WTC11 (cell line): Measurements from ENCODE around the gene EIF1AD. TPM values are rescaled to one million over a fixed set of nuclear protein-coding genes. Genes with fewer than 3 reads are reported as not detected.

ENCODE experiments used
- ATAC-seq: fragments of 200-7000 bp; cut with Tn5 transposase; 2 replicates; pipeline ENCODE4 v1.10.0; 2021; ENCODE audit warnings: mild to moderate bottlenecking, moderate library complexity
- CTCF ChIA-PET: fragments of 300-600 bp; sonication (Branson Sonifier 250); formaldehyde crosslinking; loops from one replicate; lab custom pipeline; 2021; ENCODE audit warnings: antibody characterized with exemption; lab: Charles Lee
- POLR2A ChIA-PET: fragments of 350-600 bp; sonication (Branson Sonifier 250); formaldehyde crosslinking; loops from one replicate; lab custom pipeline; 2021; ENCODE audit warnings: antibody characterized with exemption; lab: Charles Lee
- DNase-seq: peaks from one replicate; pipeline ENCODE4 v3.0.0; 2021; ENCODE audit warnings: low spot score
- H3K27ac Mint-ChIP-seq: 2 replicates; pipeline ENCODE4 v1.8.0; 2021; ENCODE audit warnings: mixed read lengths
- H3K27me3 Mint-ChIP-seq: 2 replicates; pipeline ENCODE4 v1.8.0; 2021; ENCODE audit warnings: low read depth, mild to moderate bottlenecking, moderate library complexity, mixed read lengths
- H3K36me3 Mint-ChIP-seq: 2 replicates; pipeline ENCODE4 v1.8.0; 2021; ENCODE audit warnings: mixed read lengths
- H3K4me1 Mint-ChIP-seq: 2 replicates; pipeline ENCODE4 v1.8.0; 2022; ENCODE audit warnings: mixed read lengths
- H3K4me3 Mint-ChIP-seq: 2 replicates; pipeline ENCODE4 v1.8.0; 2021; ENCODE audit warnings: mild to moderate bottlenecking, moderate library complexity, mixed read lengths
- H3K9me3 Mint-ChIP-seq: 2 replicates; pipeline ENCODE4 v1.8.0; 2021; ENCODE audit warnings: mixed read lengths
- ESRRA ChIP-seq: sonication (generic); formaldehyde crosslinking; IDR thresholded peaks from 2 replicates; pipeline ENCODE4 v1.8.1; 2022; ENCODE audit warnings: mild to moderate bottlenecking, missing genetic modification reagents, borderline replicate concordance
- JUN ChIP-seq: sonication (generic); formaldehyde crosslinking; IDR thresholded peaks from 2 replicates; pipeline ENCODE4 v1.8.0; 2023; ENCODE audit warnings: mild to moderate bottlenecking, missing genetic modification reagents
- NR1H2 ChIP-seq: sonication (generic); formaldehyde crosslinking; IDR thresholded peaks from 2 replicates; pipeline ENCODE4 v1.9.0; 2021; ENCODE audit warnings: mild to moderate bottlenecking, moderate library complexity, missing genetic modification reagents
- OVOL2 ChIP-seq: fragments of 250-450 bp; sonication (Bioruptor Pico); IDR thresholded peaks from 2 replicates; pipeline ENCODE4 v1.9.0; 2021; ENCODE audit warnings: mild to moderate bottlenecking, borderline replicate concordance
- SOX15 ChIP-seq: fragments of 250-450 bp; sonication (Bioruptor Pico); IDR thresholded peaks from 2 replicates; pipeline ENCODE4 v1.9.0; 2021; ENCODE audit warnings: mild to moderate bottlenecking
- ZNF219 ChIP-seq: sonication (generic); formaldehyde crosslinking; IDR thresholded peaks from 2 replicates; pipeline ENCODE4 v1.8.0; 2023; ENCODE audit warnings: missing genetic modification reagents, mild to moderate bottlenecking, borderline replicate concordance
- ZNF263 ChIP-seq: sonication (generic); formaldehyde crosslinking; IDR thresholded peaks from 2 replicates; pipeline ENCODE4 v1.8.1; 2022; ENCODE audit warnings: low read depth, mild to moderate bottlenecking, moderate library complexity, missing genetic modification reagents
- total RNA-seq: library from RNA; stranded (reverse); gene quantifications from 3 replicates; pipeline ENCODE4 v1.2.3, GENCODE V29; 2021
- TF ChIP-seq, protein P1 (sequence below): sonication (generic); formaldehyde crosslinking; IDR thresholded peaks from 2 replicates; pipeline ENCODE4 v1.8.0; 2022; ENCODE audit warnings: missing genetic modification reagents
- TF ChIP-seq, protein P2 (sequence below): sonication (generic); formaldehyde crosslinking; IDR thresholded peaks from 2 replicates; pipeline ENCODE4 v1.8.0; 2023; ENCODE audit warnings: missing genetic modification reagents, mild to moderate bottlenecking, borderline replicate concordance
- TF ChIP-seq, protein P3 (sequence below): sonication (generic); formaldehyde crosslinking; IDR thresholded peaks from 2 replicates; pipeline ENCODE4 v1.8.1; 2022; ENCODE audit warnings: mild to moderate bottlenecking, missing genetic modification reagents, moderate library complexity, borderline replicate concordance
- TF ChIP-seq, protein P4 (sequence below): sonication (generic); formaldehyde crosslinking; IDR thresholded peaks from 2 replicates; pipeline ENCODE4 v1.8.0; 2022; ENCODE audit warnings: mild to moderate bottlenecking, missing genetic modification reagents
- TF ChIP-seq, protein P5 (sequence below): sonication (generic); formaldehyde crosslinking; IDR thresholded peaks from 2 replicates; pipeline ENCODE4 v1.8.1; 2023; ENCODE audit warnings: mild to moderate bottlenecking, missing genetic modification reagents

Gene EIF1AD
- total RNA-seq, 1 experiment from 2014 or later, result 37.6 TPM

DNA sequence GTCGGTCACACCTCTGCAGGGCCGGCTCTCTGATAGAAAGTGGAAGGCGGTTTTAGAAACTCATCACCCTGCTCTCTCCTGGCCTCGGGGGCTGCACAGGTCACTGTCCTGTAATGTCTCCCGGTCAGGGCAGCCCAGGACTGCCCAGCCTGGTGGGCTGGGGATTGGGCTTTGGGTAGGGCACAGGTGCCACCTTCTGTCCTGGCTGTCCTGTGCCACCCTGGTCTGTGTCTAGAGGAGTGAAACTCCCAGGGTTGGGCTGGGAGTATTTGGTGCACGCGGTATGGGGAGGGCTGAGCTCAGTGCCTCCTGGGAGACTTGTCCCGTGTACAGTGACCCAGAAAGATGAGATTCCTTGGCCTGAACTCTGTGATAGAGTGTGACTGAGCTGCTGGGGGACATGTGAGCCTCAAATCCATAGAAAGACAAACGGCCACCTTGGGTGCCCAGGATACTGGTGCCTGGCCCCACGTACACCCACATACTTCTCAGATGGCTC is 22.6 kb downstream of the EIF1AD start:
- ChIA-PET CTCF (interaction anchor here (0.6 to 1.8 kb wide), 4 partner anchors 89 to 120 kb away, joined by 3 to 4 read pairs (median 4); partner anchors contain the start of genes CCDC85B and FIBP), POLR2A (no interaction called here)
- H3K4me1 Mint-ChIP-seq, result no peaks in the 10 kb centered on the region
- ATAC-seq, result no peak
- no peaks in the 10 kb centered on the region for H3K9me3 Mint-ChIP-seq
- no peak overlapping the region for H3K27ac Mint-ChIP-seq
- H3K27me3 Mint-ChIP-seq, result no peaks in the 10 kb centered on the region
- peaks cover 25% of the 10 kb centered on the region for H3K36me3 Mint-ChIP-seq
- H3K4me3 Mint-ChIP-seq, result no peak overlapping the region
- DNase-seq, result no peak
- TF ChIP-seq JUN (CRISPR knock-in tag) (no peak), ZNF263 (CRISPR knock-in tag) (no peak), NR1H2 (no peak), ZNF219 (CRISPR knock-in tag) (no peak), ESRRA (CRISPR knock-in tag) (no peak), SOX15 (CRISPR knock-in tag) (no peak), OVOL2 (CRISPR knock-in tag) (no peak)
- TF ChIP-seq, protein P1, sequence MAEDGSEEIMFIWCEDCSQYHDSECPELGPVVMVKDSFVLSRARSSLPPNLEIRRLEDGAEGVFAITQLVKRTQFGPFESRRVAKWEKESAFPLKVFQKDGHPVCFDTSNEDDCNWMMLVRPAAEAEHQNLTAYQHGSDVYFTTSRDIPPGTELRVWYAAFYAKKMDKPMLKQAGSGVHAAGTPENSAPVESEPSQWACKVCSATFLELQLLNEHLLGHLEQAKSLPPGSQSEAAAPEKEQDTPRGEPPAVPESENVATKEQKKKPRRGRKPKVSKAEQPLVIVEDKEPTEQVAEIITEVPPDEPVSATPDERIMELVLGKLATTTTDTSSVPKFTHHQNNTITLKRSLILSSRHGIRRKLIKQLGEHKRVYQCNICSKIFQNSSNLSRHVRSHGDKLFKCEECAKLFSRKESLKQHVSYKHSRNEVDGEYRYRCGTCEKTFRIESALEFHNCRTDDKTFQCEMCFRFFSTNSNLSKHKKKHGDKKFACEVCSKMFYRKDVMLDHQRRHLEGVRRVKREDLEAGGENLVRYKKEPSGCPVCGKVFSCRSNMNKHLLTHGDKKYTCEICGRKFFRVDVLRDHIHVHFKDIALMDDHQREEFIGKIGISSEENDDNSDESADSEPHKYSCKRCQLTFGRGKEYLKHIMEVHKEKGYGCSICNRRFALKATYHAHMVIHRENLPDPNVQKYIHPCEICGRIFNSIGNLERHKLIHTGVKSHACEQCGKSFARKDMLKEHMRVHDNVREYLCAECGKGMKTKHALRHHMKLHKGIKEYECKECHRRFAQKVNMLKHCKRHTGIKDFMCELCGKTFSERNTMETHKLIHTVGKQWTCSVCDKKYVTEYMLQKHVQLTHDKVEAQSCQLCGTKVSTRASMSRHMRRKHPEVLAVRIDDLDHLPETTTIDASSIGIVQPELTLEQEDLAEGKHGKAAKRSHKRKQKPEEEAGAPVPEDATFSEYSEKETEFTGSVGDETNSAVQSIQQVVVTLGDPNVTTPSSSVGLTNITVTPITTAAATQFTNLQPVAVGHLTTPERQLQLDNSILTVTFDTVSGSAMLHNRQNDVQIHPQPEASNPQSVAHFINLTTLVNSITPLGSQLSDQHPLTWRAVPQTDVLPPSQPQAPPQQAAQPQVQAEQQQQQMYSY (CRISPR knock-in tag), result no peak
- TF ChIP-seq, protein P2, sequence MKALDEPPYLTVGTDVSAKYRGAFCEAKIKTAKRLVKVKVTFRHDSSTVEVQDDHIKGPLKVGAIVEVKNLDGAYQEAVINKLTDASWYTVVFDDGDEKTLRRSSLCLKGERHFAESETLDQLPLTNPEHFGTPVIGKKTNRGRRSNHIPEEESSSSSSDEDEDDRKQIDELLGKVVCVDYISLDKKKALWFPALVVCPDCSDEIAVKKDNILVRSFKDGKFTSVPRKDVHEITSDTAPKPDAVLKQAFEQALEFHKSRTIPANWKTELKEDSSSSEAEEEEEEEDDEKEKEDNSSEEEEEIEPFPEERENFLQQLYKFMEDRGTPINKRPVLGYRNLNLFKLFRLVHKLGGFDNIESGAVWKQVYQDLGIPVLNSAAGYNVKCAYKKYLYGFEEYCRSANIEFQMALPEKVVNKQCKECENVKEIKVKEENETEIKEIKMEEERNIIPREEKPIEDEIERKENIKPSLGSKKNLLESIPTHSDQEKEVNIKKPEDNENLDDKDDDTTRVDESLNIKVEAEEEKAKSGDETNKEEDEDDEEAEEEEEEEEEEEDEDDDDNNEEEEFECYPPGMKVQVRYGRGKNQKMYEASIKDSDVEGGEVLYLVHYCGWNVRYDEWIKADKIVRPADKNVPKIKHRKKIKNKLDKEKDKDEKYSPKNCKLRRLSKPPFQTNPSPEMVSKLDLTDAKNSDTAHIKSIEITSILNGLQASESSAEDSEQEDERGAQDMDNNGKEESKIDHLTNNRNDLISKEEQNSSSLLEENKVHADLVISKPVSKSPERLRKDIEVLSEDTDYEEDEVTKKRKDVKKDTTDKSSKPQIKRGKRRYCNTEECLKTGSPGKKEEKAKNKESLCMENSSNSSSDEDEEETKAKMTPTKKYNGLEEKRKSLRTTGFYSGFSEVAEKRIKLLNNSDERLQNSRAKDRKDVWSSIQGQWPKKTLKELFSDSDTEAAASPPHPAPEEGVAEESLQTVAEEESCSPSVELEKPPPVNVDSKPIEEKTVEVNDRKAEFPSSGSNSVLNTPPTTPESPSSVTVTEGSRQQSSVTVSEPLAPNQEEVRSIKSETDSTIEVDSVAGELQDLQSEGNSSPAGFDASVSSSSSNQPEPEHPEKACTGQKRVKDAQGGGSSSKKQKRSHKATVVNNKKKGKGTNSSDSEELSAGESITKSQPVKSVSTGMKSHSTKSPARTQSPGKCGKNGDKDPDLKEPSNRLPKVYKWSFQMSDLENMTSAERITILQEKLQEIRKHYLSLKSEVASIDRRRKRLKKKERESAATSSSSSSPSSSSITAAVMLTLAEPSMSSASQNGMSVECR (CRISPR knock-in tag), result no peak
- TF ChIP-seq, protein P3, sequence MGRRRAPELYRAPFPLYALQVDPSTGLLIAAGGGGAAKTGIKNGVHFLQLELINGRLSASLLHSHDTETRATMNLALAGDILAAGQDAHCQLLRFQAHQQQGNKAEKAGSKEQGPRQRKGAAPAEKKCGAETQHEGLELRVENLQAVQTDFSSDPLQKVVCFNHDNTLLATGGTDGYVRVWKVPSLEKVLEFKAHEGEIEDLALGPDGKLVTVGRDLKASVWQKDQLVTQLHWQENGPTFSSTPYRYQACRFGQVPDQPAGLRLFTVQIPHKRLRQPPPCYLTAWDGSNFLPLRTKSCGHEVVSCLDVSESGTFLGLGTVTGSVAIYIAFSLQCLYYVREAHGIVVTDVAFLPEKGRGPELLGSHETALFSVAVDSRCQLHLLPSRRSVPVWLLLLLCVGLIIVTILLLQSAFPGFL, result no peak
- TF ChIP-seq, protein P4, sequence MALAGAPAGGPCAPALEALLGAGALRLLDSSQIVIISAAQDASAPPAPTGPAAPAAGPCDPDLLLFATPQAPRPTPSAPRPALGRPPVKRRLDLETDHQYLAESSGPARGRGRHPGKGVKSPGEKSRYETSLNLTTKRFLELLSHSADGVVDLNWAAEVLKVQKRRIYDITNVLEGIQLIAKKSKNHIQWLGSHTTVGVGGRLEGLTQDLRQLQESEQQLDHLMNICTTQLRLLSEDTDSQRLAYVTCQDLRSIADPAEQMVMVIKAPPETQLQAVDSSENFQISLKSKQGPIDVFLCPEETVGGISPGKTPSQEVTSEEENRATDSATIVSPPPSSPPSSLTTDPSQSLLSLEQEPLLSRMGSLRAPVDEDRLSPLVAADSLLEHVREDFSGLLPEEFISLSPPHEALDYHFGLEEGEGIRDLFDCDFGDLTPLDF (CRISPR knock-in tag), result no peak
- TF ChIP-seq, protein P5, sequence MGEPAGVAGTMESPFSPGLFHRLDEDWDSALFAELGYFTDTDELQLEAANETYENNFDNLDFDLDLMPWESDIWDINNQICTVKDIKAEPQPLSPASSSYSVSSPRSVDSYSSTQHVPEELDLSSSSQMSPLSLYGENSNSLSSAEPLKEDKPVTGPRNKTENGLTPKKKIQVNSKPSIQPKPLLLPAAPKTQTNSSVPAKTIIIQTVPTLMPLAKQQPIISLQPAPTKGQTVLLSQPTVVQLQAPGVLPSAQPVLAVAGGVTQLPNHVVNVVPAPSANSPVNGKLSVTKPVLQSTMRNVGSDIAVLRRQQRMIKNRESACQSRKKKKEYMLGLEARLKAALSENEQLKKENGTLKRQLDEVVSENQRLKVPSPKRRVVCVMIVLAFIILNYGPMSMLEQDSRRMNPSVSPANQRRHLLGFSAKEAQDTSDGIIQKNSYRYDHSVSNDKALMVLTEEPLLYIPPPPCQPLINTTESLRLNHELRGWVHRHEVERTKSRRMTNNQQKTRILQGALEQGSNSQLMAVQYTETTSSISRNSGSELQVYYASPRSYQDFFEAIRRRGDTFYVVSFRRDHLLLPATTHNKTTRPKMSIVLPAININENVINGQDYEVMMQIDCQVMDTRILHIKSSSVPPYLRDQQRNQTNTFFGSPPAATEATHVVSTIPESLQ (CRISPR knock-in tag), result no peak
